H9 (cell line): ENCODE measurements around the gene RAB3C. TPM values are rescaled to one million over a fixed set of nuclear protein-coding genes. Genes with fewer than 3 reads are reported as not detected.

ENCODE experiments used
- DNase-seq: peaks from one replicate; pipeline ENCODE4 v3.0.0-alpha.2; 2017
- H2AFZ ChIP-seq: one replicate; pipeline ENCODE4 v1.6.1; 2013; ENCODE audit warnings: mild to moderate bottlenecking, low read length, control low read depth, moderate library complexity
- H2AK5ac ChIP-seq: 2 replicates; pipeline ENCODE4 v1.6.1; 2013; ENCODE audit warnings: low read length, control low read depth, mixed read lengths; ENCODE audit not compliant: insufficient read length
- H2BK120ac ChIP-seq: one replicate; pipeline ENCODE4 v1.6.1; 2013; ENCODE audit warnings: low read depth, mild to moderate bottlenecking, low read length, control low read depth, inconsistent platforms; ENCODE audit not compliant: poor library complexity, severe bottlenecking
- H2BK12ac ChIP-seq: 2 replicates; pipeline ENCODE4 v1.6.1; 2013; ENCODE audit warnings: low read length, control low read depth, mixed read lengths, low read depth; ENCODE audit not compliant: insufficient read length
- H2BK15ac ChIP-seq: 2 replicates; pipeline ENCODE4 v1.6.1; 2013; ENCODE audit warnings: low read depth, low read length, control low read depth
- H2BK20ac ChIP-seq: one replicate; pipeline ENCODE4 v1.6.1; 2013; ENCODE audit warnings: low read depth, mild to moderate bottlenecking, low read length, control low read depth, inconsistent platforms; ENCODE audit not compliant: poor library complexity, severe bottlenecking
- H2BK5ac ChIP-seq: 2 replicates; pipeline ENCODE4 v1.6.1; 2013; ENCODE audit warnings: low read length, control low read depth, mixed read lengths; ENCODE audit not compliant: insufficient read length
- H3K14ac ChIP-seq: 2 replicates; pipeline ENCODE4 v1.6.1; 2013; ENCODE audit warnings: low read length, control low read depth; ENCODE audit not compliant: insufficient read depth
- H3K18ac ChIP-seq: 2 replicates; pipeline ENCODE4 v1.6.1; 2013; ENCODE audit warnings: low read depth, mild to moderate bottlenecking, mixed read lengths, low read length, control low read depth; ENCODE audit not compliant: insufficient read length
- H3K23ac ChIP-seq: 2 replicates; pipeline ENCODE4 v1.6.1; 2013; ENCODE audit warnings: low read length, control low read depth, mixed read lengths, low read depth; ENCODE audit not compliant: insufficient read length
- H3K23me2 ChIP-seq: 2 replicates; pipeline ENCODE4 v1.6.1; 2013; ENCODE audit warnings: low read depth, mild to moderate bottlenecking, mixed read lengths, low read length, control low read depth; ENCODE audit not compliant: insufficient read length, poor library complexity, severe bottlenecking
- H3K27ac ChIP-seq: 2 replicates; pipeline ENCODE4 v1.5.1; 2013; ENCODE audit warnings: low read length, control low read depth, mixed read lengths, low read depth; ENCODE audit not compliant: insufficient read length
- H3K27me3 ChIP-seq: 2 replicates; pipeline ENCODE4 v1.6.1; 2013; ENCODE audit warnings: low read length, control low read depth, inconsistent platforms; ENCODE audit not compliant: insufficient read depth
- H3K4ac ChIP-seq: 2 replicates; pipeline ENCODE4 v1.6.1; 2013; ENCODE audit warnings: low read depth, mild to moderate bottlenecking, control low read depth, inconsistent platforms, low read length, moderate library complexity
- H3K4me1 ChIP-seq: 2 replicates; pipeline ENCODE4 v1.6.1; 2013; ENCODE audit warnings: low read length, control low read depth, inconsistent platforms; ENCODE audit not compliant: insufficient read depth
- H3K4me2 ChIP-seq: 2 replicates; pipeline ENCODE4 v1.6.1; 2013; ENCODE audit warnings: low read length, control low read depth, mixed read lengths; ENCODE audit not compliant: insufficient read length, insufficient read depth
- H3K56ac ChIP-seq: 2 replicates; pipeline ENCODE4 v1.6.1; 2013; ENCODE audit warnings: low read depth, mild to moderate bottlenecking, mixed read lengths, low read length, control low read depth; ENCODE audit not compliant: insufficient read length
- H3K79me1 ChIP-seq: 2 replicates; pipeline ENCODE4 v1.6.1; 2013; ENCODE audit warnings: low read depth, mild to moderate bottlenecking, moderate library complexity, low read length, control low read depth, inconsistent platforms; ENCODE audit not compliant: insufficient read depth, poor library complexity, severe bottlenecking
- H3K79me2 ChIP-seq: 2 replicates; pipeline ENCODE4 v1.6.1; 2013; ENCODE audit warnings: low read length, control low read depth, inconsistent platforms; ENCODE audit not compliant: insufficient read depth
- H3K9ac ChIP-seq: 2 replicates; pipeline ENCODE4 v1.6.1; 2013; ENCODE audit warnings: low read length, control low read depth, mixed read lengths; ENCODE audit not compliant: insufficient read length; ENCODE audit errors: extremely low read depth
- H3K9me3 ChIP-seq: one replicate; pipeline ENCODE4 v1.6.1; 2013; ENCODE audit warnings: low read depth, low read length, inconsistent platforms; ENCODE audit not compliant: control insufficient read depth
- H3T11ph ChIP-seq: one replicate; pipeline ENCODE4 v1.6.1; 2013; ENCODE audit warnings: mild to moderate bottlenecking, low read length, control low read depth, inconsistent platforms
- H4K20me1 ChIP-seq: one replicate; pipeline ENCODE4 v1.6.1; 2013; ENCODE audit not compliant: control insufficient read depth, insufficient read length, insufficient read depth
- H4K5ac ChIP-seq: 2 replicates; pipeline ENCODE4 v1.6.1; 2013; ENCODE audit warnings: low read depth, mild to moderate bottlenecking, mixed read lengths, low read length, control low read depth; ENCODE audit not compliant: insufficient read length
- H4K8ac ChIP-seq: replicated peaks from 2 replicates; pipeline ENCODE4 v1.6.1; 2013; ENCODE audit warnings: low read length, control low read depth, mixed read lengths, low read depth; ENCODE audit not compliant: insufficient read length
- H4K91ac ChIP-seq: 2 replicates; pipeline ENCODE4 v1.6.1; 2013; ENCODE audit warnings: low read depth, mild to moderate bottlenecking, moderate library complexity, mixed read lengths, low read length, control low read depth; ENCODE audit not compliant: insufficient read length
- H3K27ac Mint-ChIP-seq, 3 experiments: 2 replicates in 2 of 3; 3 replicates in 1 of 3; pipeline ENCODE4 v1.8.0; 2020 to 2021; ENCODE audit warnings: mixed read lengths in 3 of 3, mild to moderate bottlenecking in 1 of 3, moderate library complexity in 1 of 3
- H3K27me3 Mint-ChIP-seq: 2 replicates; pipeline ENCODE4 v1.8.0; 2021; ENCODE audit warnings: low read depth, mild to moderate bottlenecking, moderate library complexity, mixed read lengths
- H3K36me3 Mint-ChIP-seq, 3 experiments: 2 replicates in 2 of 3; 3 replicates in 1 of 3; pipeline ENCODE4 v1.8.0; 2020 to 2021; ENCODE audit warnings: low read depth in 3 of 3, mixed read lengths in 3 of 3; ENCODE audit not compliant: insufficient read depth in 1 of 3
- H3K4me1 Mint-ChIP-seq, 2 experiments: 2 replicates each; pipeline ENCODE4 v1.8.0; 2020; ENCODE audit warnings: mixed read lengths in 2 of 2
- H3K4me3 Mint-ChIP-seq, 2 experiments: 2 replicates in 1 of 2; 3 replicates in 1 of 2; pipeline ENCODE4 v1.8.0; 2020 to 2021; ENCODE audit warnings: mild to moderate bottlenecking in 2 of 2, mixed read lengths in 2 of 2, moderate library complexity in 1 of 2
- H3K9me3 Mint-ChIP-seq, 2 experiments: 2 replicates in 1 of 2; 3 replicates in 1 of 2; pipeline ENCODE4 v1.8.0; 2020; ENCODE audit warnings: mild to moderate bottlenecking in 2 of 2, mixed read lengths in 2 of 2, moderate library complexity in 1 of 2
- WGBS: extraction: QIAGEN DNeasy Blood & Tissue Kit; methylation state at CpG from one replicate; pipeline ENCODE4 v1.1.7; 2013; ENCODE audit warnings: missing lambda C conversion rate, low lambda C conversion rate, mixed read lengths; ENCODE audit not compliant: insufficient read length; ENCODE audit errors: extremely low coverage; 5-methylcytosine and 5-hydroxymethylcytosine counted together
- total RNA-seq: library from RNA; stranded (reverse); gene quantifications from 2 replicates; pipeline ENCODE4 v1.2.1, GENCODE V29; 2021
- TF ChIP-seq, protein P1 (sequence below): fragments of 200-600 bp; sonication (generic); conservative IDR thresholded peaks from 3 replicates; pipeline ENCODE4 v1.8.0; 2021; ENCODE audit warnings: antibody characterized with exemption, mild to moderate bottlenecking

RAB3C gene
- total RNA-seq, 1 experiment from 2014 or later: 16.3 TPM

DNA sequence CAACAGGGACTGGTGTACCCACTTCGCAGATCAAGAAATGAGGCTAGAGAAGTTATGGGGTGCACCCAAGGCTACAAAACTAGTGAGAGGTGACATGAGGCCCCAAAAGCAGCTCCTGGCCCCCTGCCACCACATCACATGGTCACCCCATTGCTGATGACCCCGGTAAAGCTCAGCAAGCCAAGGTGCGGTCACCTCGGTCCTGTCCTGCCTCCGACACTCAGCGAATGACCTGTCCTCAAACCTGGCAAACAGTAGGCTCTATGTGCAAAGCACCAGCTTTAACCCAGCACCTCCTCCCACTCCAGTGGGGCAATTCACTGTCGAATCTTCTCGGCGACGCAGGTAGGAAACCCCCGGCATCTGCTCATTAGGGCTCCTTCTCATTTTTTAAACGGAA lies 307.4 kb downstream of the RAB3C start:
- Histone ChIP-seq H3K4ac (no peak overlapping the region), H3K79me2 (no peaks in the 10 kb centered on the region), H3K9ac (no peak overlapping the region), H2BK20ac (no peak overlapping the region), H3T11ph (no peak overlapping the region), H4K8ac (no peak overlapping the region), H3K4me1 (no peaks in the 10 kb centered on the region; the same call in 1 of the 2 replicates), H3K27ac (no peak overlapping the region), H3K4me2 (no peak overlapping the region), H2BK120ac (no peak overlapping the region), H4K20me1 (no peaks in the 10 kb centered on the region), H3K27me3 (no peaks in the 10 kb centered on the region), H3K18ac (no peak overlapping the region), H2BK15ac (no peak overlapping the region), H3K23me2 (no peaks in the 10 kb centered on the region), H3K23ac (no peak overlapping the region), H3K56ac (no peak overlapping the region), H3K9me3 (no peaks in the 10 kb centered on the region), H2AK5ac (no peak overlapping the region), H3K14ac (no peak overlapping the region), H2BK5ac (no peak overlapping the region), H4K5ac (no peak overlapping the region), H3K79me1 (no peaks in the 10 kb centered on the region), H2BK12ac (no peak overlapping the region), H2AFZ (no peak overlapping the region), H4K91ac (no peak overlapping the region)
- peaks cover 9% of the 10 kb centered on the region for H3K27me3 Mint-ChIP-seq
- DNase-seq: no peak
- WGBS: no CpG with 5 or more reads among the region's 12 CpGs
- no peak overlapping the region for H3K4me3 Mint-ChIP-seq
- H3K36me3 Mint-ChIP-seq: no peaks in the 10 kb centered on the region
- peaks cover 20 to 21% of the 10 kb centered on the region in 2 experiments for H3K4me1 Mint-ChIP-seq
- H3K27ac Mint-ChIP-seq: no peak overlapping the region
- TF ChIP-seq, protein P1, sequence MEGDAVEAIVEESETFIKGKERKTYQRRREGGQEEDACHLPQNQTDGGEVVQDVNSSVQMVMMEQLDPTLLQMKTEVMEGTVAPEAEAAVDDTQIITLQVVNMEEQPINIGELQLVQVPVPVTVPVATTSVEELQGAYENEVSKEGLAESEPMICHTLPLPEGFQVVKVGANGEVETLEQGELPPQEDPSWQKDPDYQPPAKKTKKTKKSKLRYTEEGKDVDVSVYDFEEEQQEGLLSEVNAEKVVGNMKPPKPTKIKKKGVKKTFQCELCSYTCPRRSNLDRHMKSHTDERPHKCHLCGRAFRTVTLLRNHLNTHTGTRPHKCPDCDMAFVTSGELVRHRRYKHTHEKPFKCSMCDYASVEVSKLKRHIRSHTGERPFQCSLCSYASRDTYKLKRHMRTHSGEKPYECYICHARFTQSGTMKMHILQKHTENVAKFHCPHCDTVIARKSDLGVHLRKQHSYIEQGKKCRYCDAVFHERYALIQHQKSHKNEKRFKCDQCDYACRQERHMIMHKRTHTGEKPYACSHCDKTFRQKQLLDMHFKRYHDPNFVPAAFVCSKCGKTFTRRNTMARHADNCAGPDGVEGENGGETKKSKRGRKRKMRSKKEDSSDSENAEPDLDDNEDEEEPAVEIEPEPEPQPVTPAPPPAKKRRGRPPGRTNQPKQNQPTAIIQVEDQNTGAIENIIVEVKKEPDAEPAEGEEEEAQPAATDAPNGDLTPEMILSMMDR: no peak
- no peaks in the 10 kb centered on the region for H3K9me3 Mint-ChIP-seq
